HG03469 (cell line): ENCODE data around the gene RHEB.

Source experiments
- ATAC-seq: cut with Tn5 transposase; IDR thresholded peaks from one replicate; pipeline ENCODE4 v1.9.1; 2021; ENCODE audit warnings: mild to moderate bottlenecking, moderate library complexity, moderate number of reproducible peaks; ENCODE audit not compliant: unreplicated experiment

Gene RHEB

DNA sequence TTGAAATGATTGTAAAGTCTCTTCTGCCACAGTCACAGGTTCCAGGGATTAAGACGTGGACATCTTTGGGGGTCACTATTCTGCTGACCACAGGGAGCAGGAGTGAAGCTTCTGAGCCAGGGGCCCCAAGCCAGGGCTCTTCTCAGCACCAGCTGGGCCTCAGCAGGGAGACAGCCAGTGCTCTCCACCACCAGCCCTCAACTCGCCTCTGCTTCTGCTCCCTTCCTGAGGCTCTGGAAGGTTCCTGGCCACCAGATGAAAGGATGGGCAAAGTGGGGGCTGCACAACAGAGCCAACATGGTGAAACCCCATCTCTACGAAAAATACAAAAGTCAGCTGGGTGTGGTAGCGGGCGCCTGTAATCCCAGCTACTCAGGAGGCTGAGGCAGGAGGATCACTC is 68.5 kb downstream of the RHEB start:
- ATAC-seq: no peak

DNA sequence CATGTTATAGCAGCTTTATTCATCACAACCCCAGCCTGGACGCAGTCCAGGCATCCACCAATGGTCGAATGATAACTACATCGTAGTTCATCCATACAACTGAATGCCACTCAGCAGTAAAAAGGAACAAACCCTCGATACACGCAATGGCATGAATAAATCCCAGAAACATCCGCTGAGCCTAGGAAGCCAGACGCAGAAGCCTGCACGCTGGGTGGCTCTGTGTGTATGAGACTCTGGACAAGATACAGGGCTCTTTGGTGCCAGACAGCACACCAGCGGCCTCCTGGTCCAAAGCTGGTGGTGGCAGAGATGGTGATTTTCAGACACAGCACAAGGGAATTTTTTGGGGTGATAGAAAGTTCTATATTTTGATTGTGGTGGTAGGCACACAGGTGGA is 69.7 kb downstream of the RHEB start:
- ATAC-seq: no peak

DNA sequence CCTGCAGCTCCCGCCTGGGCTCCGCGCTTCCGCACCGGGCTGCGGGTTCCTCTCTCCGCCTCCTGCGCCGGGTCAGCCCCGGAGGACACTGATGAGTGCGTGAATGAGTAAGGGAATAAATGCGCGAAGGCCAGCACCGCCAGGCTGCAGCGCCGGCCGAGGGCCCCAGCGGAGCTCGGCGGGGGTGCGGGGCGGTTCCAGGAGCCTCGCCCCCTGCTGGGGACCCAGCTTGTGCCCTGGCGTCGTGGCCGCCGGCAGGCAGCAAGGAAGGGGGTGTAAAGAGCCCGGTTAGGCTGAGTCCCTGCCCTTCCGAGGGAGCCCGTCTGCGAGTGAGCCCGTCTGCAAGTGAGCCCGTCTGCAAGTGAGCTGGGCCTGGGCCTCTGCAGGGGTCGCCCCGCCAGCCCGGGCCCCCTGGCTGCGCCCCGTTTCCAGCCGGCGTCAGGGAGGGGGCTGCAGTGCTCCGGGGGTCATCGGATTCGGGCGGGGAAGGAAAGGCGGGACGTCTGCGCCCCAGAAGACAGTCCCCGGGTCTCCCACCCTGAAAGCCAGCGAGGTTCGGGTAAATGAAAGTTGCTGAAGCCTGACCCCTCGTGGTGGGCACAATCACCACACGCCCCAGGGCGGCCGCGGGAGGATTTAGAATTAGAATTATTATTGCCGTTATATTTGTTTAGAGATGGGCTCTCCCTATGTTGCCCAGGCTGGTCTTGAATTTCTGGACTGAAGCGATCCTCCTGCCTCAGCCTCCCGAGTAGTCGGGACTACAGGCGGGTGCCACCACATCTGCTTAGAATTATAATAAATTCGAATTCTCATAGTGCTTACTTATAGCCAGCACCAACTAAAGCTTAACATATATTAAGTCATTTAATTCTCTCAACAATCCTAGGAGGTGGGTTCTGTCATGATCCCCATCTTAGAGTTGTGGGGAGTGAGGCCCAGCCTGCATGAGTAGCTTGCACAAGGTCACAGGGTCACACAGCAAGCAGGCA is 71.1 kb downstream of the RHEB start:
- ATAC-seq: no peak

DNA sequence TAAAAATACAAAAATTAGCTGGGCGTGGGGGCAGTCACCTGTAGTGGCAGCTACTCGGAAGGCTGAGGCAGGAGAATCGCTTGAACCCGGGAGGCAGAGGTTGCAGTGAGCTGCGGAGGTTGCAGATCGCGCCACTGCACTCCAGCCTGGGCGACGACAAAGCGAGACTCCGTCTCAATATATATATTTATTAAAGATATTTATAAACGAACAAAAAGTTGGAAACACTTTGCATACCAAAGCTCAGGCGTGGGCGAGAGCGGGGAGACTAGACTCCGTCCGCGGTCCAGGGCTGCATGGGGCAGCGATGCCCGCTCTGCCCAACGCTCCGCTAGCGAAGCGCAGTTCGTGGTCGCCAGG is 71.8 kb downstream of the RHEB start:
- ATAC-seq: no peak

DNA sequence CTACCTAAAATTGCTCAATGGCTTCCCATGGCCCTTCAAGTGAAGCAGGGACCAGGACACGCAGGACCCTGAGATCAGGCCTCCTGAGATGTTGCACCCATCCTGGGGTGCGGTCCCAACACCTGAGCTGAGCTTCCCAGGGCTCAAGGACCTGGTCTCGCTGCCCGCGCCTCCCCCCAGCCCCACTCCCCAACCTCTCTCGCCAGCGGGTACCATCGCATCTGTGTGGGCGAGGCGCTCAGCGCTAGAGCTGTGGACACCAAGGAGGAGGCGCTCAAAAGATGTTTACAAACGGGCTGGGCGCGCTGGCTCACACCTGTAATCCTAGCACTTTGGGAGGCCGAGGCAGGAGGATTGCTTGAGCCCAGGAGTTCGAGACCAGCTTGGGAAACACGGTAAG is 72.4 kb downstream of the RHEB start:
- ATAC-seq: no peak

DNA sequence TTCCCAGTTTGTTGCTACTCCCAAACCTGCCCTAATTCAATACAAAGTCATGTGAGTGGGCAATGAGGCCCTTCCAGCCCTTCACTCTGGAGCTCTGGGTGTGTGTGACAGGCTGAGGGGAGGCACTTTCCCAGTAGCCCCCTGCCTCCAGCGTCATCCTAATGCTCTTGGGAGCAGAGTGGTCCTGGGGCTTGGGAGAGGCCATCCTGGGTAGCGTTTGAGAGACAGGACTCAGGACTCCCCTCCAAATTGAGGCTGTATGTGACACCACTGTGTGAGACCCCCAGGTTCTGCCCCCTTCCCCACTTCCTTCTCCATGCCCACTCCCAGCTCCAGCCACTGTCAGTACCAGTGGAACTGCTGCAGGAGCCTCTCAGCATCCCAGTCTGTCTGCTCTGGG is 73.3 kb downstream of the RHEB start:
- no peak for ATAC-seq

DNA sequence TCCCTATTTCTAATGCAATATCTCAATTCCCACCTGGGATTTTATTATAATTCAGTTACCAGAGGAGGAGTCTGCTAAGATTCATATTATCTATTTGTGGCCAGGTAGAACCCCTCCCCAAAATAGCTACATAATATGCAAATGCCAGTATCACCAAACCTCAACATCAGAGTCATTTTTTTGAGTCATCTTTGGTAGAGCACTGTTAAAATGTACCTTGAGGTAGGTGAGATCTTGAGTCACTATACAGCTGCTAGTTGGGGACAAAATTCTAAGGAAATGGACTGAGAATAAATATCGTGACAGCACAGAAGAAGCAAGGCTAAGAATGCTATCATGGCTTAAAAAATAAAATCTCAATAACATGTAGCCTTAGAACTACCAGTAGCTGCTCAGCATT is 75.1 kb downstream of the RHEB start:
- no peak for ATAC-seq

DNA sequence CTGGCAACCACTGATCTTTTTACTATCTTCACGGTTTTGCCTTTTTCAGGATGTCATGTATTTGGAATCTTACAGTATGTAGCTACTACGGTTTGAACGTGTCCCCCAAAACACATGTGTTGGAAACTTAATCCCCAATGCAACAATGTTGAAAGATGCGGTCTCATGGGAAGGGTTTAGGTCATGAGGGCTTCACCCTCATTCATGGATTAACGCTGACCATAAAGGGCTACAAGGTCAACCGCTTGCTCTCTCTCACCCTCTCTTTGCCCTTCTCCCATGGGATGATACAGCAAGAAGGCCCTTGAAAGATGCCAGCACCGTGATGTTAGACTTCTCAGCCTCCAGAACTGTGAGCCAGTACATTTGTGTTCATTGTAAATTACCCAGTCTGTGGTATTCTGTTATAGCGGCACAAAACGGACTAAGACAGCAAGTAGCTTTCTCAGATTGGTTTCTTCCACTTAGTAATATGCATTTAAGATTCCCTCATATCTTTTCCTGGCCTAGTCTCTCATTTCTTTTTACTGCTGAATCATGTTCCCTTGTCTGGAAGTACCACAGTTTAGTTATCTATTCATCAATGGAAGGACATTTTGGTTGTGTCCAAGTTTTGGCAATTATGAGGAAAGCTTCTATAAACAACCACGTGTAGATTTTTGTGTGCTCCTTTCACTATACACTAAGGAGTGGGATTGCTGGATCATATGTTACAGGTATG is 76.8 kb downstream of the RHEB start:
- no peak for ATAC-seq

DNA sequence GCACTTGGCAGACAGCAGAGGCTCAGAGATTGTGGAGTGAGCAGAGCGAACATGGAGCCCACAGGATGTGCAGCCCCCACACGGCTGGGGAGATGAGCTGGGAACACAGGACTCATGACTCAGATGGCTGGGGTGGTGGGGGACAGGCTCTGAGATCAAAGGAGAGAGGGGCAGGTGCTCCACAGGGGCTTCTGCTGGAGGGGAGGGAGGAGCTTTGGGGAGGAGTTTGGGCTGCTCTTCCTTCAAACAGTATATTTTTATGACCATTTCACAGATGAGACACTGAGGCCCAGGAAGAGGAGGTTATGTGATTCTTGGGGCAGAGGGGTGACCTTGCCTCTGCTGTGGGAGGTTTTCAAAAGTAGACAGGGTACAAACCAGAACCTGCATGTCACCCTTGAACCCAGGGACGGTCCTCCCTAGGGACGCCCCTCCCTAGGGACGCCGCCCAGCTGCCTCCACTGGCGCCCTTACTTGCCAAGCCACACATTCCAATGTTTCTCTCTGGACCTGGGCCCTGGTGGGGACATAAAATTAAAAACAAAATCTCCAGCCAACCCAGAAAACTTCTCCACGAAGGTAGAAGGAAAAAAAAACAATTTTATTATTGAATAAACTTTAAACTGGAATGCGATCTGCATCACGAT is 78.8 kb downstream of the RHEB start:
- no peak for ATAC-seq

DNA sequence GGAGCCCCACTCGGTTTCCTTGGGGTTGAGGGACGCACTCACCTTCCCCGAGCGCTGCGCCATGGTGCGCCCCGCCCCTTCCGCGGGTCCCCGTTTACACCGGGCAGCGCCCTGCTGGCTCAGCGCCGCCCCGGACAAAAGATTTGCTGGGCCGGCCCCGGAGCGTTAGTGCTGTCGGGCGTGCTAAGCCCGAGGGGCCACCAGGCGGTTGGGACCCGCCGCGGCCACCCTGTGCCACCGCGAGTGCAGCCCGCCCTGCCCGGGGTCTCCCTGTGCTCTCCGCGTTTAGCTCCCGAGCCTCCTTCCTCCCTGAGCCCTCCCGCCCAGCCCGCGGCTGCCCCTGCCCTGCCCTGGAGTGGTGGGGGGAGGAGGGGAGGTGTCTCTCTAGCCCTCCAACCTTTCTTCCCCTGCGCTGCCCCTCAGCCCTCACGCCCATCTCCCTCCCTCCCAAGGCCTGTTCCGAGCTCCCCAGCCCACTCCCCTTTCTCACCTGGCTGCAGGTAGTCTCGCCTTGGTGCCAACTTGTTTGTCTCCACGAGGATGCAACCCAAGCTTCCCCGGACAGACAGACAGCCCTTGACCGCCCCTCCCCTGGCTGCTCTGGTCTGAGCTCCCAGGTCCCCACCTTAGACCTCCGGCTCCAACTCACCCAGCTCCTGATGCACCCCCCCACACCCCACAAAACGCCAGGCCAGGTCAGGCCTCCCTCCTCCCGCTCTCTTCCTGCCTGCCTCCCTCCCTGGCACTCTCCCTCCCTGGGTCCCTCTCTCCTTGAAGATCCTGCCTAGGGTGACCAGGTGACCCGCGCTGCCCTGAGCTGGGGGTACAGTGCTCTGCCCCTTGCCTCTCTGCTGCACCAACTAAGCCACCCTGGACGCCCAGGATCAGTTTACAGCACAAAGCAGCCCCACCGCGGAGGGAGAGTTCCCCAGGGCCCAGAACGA is 79.6 kb downstream of the RHEB start, which contains the start of gene CRYGN:
Gene CRYGN (minus strand): TSS at position 287 of the 944 bp plus-strand sequence. CDS start 224 bp downstream, at position 63.
- ATAC-seq: no peak

DNA sequence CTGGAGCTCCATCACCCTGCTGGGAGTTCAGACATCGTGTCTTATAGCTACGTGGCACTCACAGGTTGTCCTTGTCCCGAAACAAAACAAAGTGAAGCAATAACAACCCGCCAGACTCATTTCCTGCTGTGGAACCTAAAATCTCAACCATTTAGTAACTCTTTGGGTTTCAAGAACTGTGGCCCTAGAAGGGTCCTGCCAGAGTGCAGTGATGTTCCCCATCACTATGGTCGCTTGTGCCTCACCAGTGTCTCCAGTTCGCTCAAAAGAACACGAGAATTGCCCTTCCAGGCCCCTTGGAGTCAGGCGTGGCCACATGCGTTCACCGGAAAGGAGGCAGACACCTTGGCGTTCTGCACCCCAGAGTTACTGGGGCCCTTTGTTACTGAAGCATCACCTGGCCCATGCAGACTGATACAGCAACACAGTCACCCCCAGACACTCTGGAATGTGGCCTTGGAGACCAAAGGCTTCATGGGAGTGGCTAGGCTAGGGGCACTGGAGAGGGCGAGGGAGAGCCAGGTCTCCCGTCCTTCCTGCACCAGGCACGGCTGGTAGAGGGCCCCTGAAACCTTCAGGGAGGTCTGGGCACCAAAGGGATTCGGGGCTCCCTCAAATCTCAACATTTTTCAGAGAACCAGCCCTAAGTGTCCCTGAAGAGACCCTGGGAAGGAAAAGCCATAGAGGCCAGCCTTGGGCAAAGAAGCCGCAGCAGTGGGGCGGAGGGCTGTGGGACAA is 80.7 kb downstream of the RHEB start:
- no peak for ATAC-seq

DNA sequence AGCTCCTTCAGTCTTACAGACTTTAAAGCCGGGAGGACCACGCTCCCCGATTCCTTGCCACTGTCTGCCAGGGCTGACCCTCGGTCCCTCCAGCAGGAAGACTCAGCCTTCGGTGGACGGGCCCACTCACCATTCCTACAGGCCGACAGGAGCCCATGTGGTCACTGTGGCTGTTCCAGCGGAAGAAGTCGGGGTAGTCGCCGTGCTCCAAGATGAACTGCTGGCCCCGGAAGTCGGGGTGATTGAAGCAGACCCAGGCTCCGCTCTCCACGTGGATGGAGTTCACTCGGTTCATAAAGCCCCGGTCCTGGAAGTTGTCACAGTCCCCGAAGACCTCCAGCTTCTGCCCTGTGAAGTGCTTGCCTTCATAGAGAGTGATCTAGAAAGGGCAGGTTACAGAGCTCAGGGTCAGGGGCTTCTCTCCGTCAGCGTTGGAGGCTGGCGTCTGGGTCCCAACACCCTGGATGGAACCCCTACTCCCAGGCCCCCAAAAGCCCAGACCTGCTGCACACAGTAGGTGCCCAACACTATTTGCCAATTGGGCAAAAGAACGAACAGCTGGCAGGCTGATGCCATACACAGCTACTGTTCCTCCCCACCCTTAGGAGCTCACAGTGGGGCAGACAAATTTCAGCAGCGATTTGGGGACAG is 81.7 kb downstream of the RHEB start:
- no peak for ATAC-seq

DNA sequence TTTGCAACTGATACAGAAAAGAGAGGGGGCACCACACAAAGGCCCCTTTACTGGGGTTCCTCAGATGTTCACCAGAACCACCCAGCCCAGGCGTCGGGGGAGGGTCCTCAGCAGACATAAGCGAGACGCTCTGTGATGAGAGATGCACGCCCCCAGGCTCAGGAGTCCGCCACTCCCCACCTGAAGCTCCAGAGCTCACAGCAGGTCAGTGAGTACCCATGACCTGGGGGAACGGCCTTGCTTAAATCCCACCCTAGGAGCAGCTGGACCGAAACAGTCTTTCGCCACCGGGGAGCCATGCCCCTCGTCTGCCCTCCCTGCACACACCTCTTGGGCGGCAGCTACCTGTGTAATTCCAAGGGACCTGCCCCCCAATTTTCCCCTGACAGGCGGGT is 82.5 kb downstream of the RHEB start:
- no peak for ATAC-seq

DNA sequence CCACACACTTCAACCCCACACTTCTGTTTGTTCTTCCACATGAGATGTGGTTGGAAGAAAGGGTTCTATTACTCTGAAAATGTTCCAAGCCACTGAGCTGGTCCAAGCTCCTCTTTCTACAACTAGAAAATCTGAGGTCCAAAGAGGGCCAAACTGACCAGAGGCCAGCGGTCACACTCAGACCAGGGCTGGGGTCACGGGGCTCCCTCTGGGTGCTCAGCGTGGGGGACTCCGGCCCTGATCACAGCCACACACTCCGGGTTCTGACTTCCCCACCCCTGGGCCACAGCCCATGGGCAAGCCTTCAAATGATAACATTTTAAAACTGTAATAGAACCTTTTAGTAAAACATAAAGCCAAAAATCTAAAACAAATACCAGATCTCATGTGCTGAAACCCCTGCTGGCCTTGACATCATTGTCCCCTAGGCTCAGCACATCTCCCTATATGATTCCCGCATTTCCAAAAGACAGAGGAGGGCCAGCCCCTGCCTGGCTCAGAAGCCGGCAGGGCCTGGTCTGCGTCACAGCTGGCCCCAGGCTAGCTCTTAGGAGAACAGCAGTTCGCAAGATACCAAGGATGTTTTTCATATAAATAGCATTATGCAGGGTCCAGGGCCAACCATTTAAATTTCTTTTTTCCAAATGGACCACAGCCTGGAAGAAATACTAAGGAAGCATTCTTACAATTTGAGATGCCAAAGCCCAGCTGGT is 83.1 kb downstream of the RHEB start:
- no peak for ATAC-seq

DNA sequence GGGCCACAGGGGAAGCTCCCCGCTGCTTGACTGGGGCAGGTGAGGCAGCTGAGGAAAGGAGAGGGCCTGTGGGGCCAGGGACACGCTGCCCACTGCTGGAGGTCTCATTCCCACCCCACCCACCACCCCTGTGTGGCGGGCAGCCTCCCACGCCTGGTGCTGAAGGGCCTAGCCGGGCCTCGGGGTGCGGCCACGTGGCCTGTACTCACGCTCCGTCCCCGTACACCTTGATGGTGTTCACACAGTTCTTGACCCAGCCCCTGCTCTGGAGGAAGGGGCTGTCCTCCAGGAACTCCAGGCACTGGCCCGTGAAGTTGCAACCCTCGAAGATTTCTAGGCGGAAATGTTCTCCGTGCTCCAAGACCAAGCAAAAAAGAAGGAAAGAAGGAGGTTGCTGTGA is 83.7 kb downstream of the RHEB start:
- ATAC-seq: no peak

DNA sequence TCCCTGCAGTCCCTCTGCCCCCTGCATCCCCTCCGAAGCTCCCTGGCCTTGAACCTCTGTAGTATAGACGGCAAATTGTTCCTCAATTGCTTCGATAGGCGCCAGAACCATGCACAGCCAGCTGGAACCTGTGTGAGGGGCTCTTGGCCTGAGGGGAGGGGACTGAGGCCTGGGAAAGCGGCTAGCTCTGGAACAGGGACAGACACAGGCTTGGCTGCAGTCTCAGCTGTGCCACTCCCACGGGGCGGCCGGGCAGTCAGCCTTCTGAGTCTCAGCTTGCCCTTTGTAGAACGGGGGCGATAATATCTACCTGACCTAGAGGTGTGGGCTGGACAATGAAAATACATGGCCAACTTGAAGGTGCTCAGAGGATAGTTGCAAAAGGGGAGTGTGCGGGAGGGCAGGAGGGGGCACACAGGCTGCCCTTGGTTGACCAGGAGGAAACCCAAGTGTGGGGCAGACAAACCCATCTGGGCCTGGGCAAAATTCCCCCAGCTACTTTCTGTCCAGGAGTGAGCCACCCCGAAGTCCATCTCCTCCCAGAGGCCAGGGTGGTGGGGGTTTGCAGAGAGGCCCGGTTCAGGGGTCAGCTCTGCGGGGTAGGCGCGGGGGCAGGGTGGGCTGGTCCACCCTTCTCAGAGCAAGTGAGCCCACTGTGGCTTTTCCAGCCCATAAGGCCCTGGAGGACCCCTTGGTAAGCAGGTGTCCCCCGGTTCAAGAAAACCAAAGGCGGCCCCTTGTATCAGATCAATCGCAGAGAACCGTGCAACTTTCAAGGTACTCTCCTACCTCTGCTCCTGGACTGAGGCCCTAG is 84.4 kb downstream of the RHEB start:
- no peak for ATAC-seq

DNA sequence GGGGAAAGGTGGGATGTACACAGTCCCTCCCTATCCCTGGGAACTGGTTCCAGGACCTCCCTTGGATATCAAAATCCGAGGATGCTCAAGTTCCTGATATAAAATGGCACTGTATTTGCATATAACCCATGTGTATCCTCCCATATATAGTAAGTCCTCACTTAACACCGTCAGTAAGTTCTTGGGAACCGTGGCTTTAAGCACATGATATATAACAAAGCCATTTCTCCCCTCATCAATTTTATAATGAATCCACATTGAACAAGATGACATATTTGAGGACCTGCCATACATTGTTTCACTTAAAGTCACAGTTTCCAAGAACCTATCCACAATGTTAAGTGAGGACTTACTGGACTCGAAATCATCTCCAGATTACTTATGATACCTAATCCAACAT is 85.1 kb downstream of the RHEB start:
- no peak for ATAC-seq
